ENCODE measurements around the gene KCNF1.

KCNF1 gene, protein sequence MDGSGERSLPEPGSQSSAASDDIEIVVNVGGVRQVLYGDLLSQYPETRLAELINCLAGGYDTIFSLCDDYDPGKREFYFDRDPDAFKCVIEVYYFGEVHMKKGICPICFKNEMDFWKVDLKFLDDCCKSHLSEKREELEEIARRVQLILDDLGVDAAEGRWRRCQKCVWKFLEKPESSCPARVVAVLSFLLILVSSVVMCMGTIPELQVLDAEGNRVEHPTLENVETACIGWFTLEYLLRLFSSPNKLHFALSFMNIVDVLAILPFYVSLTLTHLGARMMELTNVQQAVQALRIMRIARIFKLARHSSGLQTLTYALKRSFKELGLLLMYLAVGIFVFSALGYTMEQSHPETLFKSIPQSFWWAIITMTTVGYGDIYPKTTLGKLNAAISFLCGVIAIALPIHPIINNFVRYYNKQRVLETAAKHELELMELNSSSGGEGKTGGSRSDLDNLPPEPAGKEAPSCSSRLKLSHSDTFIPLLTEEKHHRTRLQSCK

DNA sequence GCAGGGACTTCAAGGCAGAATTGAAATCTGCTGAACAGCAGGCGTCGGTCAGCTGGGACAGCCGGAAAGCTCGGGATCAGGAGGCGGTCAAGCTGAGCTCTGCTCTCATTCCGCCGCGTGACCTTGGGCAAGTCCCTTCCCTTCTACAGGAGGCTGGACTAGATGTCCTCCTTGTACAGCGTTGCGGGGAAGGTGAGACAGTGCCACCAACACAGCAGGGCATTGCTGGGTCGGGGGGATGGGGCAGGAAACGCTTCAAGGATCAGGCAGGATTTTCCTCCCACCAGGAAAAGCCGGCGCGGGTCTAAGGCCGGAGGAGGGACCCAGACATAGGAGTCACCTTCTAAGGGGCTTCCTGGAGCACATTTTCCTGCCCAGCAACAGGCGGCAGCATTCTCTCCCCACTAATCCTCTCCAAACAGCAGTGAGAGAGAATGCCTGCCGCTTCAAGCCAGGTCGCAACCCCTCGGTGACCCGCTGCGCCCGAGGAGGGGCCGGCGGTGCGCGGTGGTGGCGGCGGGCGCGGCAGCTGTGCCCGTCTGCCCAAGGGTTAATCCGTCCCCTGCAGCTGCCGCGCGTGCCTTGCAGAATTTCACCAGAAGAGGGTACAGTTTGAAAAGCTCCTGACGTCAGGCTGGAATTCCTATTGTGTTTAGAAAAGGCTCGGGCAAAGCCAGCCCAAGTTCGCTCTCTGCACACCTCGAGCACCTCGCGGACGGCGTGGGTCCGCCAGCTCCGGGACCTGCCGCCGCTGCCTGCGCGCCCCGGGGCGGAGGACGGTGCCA is at the start of gene KCNF1:
TSS of gene KCNF1 (plus strand) at position 644 of the 785 bp plus-strand sequence. CDS start 493 bp downstream, outside the sequence.
- DNase-seq (ENCODE audit: low spot score): no peak

DNA sequence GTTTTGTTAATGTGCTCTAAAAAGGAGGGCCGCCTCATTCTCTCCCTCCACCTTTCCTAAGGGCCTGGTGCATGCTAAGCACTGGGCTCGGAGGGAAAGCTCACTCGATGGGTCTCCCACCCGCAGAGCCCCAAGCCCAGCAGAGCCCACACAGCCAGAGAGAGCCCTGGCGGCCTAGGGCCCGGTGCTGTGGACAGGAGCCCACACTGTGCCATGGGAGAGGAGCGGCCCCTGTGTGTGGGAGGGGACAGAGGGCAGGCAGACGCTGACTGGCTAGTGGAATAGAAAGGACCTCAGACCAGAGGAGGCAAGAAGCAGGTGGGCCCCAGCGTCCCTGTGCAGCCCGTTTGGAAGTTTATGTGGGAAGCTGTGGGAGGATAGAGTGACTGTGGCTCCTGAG is 49.4 kb upstream of the KCNF1 start:
- DNase-seq (ENCODE audit: low spot score): no peak

DNA sequence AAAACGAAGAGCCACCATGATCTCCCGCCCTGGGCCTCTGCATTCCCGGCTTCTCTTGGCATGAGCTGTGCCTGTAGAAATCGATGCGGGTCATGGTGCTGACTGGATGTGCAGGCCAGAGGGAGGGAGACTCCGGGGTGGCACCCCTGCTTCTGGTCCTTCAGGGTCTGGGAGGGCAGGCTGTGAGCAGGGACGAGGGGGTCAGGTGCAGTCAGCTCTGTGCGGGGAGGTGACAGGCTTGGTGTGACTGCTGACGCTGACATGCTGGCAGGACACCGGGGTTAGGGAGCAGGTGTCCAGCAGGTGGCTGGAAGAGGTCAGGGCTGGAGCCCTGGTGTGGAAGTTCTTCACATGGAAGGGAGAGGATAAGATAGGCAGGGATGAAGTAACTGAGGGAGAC is 48.7 kb upstream of the KCNF1 start:
- no peak for DNase-seq (ENCODE audit: low spot score)

DNA sequence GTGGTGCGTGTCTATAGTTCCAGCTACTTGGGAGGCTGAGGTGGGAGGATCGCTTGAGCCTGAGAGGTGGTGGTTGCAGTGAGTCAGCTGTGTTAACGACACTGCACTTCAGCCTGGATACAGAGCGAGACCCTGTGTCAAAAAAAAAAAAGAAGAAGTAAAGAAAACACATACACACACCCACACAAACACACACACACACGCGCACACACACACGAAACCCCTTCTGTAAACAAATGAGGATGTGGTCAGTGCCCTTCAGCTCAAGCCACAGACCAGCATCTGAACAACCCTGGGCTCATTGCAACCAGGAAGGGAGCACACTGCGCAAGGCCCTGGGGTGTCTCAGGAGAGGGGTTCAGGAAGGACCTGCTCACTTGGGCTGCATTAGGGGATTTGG is 47.9 kb upstream of the KCNF1 start:
- no peak for DNase-seq (ENCODE audit: low spot score)

DNA sequence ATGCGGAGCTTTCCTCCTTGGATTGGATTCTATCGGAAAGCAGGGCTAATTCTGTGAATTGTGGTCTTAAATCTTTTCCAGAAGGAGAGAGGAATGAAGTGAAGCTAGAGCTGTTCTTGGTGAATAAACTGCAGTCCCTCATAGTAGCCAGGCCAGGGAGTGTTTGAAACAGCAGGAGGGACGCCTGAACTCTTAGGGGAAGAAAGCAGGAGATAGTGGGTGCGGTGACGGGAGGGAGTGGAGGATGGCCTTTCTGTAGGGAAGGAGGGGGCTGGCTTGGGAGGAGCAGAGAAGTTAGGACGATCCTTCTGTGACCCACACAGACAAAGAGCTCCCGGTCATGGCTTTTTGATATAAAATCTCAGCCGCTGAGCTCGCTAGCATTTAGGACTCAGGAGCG is 47.5 kb upstream of the KCNF1 start:
- no peak for DNase-seq (ENCODE audit: low spot score)

DNA sequence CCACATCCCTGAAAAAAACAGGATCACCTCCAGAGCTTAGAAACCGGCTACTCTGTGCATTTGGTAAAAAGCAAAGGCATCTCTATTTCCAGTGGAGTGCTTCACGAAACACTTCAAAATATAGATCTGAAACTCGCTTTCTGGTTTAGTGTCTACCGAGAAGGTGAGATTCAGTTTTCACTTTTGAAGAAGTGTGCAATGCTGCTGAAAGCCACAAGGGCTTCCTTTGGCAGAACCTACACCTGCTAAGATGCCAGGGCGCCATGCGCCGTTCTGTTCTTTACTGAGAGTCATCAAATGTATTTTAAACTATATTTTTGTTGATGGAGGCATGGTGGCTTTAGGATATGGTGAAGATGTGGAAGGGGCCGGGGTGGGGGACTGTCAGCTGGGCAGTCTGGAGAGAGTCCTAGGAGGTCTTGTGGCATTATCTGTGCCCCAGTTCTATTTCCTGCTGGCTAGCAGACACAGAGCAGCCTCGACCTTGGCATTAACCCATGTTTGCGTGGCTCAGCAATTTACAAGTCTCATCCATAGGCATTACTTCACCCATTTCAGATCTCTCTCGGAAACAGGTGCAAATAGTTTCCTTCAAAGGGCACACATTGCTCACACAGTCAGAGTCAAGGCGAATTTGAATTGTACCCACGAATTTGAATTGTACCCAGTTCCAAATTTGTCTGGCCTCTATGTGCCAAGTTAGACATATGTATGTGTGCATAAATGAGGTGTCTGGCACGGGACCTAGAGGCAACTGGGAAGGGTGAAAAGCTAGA is 46.7 kb upstream of the KCNF1 start:
- no peak for DNase-seq (ENCODE audit: low spot score)

DNA sequence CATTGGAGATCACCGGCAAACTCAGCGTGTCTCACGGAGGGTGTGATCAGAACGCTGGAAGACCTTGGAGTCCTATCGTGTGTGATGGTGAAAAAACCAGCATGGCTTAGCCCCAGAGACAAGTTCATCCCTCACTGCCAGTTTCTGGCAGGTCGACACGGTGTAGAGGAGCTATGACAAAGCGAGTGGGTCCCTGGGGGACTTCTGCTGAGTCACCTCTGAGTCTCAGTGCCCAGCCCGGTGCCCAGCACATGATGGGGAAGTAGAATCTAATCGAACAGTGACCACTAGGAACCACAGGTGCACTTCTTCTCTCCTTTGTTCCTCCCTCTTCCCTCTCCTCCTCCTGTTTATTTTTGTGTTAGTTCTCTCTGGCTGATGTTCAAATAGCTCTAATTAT is 45.9 kb upstream of the KCNF1 start:
- DNase-seq (ENCODE audit: low spot score): no peak

DNA sequence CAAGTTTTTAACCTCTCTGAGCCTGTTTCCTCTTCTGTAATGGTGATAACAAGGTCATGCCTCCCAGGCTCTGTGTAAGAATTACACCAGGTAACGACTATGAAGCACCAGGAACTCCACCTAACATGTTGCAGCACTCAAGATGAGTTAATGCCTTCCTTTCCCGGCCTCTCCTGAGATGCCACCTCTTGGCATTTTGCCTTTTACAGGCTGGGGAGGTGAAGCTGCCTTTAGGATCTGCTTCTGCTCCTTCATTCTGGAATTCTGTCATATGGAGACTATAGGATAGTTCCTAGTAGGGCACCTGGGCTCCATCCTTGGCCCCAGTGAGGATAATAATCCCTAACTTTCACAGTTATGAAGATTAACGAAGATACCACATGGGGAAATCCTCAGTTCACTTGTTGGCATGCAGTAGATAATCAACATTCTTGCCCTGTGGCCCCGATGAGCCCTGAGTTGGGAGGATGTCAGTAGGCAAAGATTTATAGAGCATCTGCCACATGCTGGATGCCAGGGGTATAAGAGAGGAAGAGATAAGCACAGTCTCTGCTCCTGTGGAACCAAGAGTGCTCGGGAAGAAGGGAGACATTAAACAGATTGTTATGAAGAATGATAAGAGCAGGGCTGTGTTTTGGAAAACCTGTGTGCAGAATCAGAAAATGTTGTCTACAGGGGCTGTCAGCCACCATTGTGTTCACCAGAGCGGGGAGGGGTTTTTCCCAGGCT is 43.9 kb upstream of the KCNF1 start:
- DNase-seq (ENCODE audit: low spot score): no peak

DNA sequence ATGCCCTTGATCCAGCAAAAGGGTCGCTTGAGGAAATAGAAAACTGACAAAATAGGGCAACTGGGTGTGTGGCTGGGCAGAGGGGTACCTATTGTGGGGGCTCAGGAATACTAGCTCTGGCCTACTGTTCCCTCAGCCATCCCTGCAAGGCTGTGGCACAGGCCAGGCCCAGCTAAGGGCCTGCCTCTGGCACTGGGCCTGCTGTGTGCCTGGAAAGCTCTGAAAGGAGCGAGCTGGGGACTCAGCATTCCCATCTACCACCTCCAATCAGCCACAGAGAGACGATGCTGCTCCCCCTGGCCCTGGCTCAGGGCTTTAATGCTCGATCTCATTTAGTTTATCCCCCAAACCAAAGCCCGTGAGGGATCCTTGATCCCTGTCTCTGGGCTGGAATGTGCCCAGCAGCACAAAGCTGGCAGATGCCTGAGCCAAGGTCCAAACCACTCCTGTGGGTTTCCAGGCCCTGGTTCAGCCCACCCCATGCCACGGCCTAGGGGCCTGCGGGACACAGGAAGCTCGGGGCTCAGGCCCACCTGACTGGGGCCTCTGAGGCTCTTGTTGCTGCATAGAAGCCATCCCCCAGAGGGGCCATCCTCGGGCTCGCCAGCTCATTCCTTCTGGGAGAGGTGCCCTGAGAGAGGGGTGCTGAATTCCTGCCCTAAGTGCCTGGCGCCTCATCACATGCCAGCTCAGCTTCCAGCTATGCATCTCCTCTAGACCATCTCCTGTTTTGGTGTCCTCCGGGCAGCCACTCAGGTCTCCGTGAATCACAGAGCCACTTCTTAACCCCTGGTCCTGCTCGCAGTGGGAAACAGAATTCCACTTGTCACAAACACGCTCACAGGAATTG is 43.0 kb upstream of the KCNF1 start:
- no peak for DNase-seq (ENCODE audit: low spot score)

DNA sequence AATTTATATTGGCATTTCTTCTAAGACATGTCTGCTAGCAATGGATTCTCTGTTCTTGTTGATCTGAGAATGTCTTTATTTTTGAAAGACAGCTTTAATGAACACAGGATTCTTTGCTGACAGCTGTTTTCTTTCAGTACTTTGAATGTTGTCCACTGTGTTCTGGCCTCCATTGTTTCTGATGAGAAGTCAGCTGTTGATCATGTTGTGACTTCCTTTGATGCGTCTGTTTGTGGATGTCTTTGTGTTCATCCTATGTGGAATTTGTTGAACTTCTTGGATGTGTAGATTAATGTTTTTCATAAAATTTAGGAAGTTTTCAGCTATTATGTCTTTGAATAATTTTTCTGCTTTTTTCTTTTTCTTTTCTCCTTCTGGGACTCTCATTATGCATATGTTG is 39.8 kb upstream of the KCNF1 start:
- no peak for DNase-seq (ENCODE audit: low spot score)

DNA sequence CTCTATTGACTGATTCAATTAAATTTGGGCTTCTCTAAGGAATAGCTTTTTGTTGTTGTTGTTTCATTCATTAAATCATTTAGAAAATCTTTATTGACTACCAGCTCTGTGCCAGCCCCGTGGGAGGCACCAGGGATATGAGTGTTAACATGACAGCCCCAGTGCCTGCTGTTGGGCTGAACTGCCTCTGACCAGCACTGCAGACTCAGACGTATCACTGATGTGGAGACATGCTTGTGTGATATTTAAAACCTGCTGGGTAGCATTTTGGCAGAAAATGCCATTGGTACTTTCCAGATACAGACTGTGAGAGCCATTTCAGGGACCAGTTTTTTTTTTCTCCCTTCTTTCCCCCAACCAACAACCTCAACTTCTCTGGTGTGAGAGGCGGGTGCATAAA is 38.6 kb upstream of the KCNF1 start:
- DNase-seq (ENCODE audit: low spot score): no peak

DNA sequence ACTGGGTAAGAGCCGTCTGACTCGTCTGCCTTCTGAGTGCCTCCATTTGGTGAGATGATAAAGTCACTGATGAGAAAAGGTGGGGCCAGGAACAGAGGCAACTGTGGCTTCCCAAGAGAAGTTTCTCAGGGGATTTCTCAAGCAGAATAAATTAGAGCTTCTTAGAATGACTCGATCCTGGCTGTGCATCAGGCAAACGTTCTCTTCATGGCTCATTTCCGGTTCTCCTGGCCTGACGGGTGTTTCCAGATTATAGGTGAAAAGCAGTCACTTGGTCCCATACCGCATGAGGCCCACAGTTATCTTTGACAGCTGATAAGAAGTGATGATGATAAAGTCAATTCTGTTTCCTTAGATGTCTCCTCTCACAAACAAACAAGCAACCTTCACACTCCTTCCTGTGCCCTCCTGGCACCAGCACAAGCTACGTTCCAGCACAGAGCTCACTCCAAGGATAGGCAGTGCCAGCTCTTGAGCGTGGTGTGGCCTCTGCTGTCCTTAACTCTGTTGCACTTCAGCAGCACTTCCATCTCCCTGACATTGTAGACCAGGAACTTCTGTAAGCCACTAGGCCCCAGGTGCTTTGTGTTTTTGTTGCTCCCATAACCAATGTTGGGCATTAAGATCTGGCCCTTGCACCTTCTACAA is 37.8 kb upstream of the KCNF1 start:
- DNase-seq (ENCODE audit: low spot score): no peak

DNA sequence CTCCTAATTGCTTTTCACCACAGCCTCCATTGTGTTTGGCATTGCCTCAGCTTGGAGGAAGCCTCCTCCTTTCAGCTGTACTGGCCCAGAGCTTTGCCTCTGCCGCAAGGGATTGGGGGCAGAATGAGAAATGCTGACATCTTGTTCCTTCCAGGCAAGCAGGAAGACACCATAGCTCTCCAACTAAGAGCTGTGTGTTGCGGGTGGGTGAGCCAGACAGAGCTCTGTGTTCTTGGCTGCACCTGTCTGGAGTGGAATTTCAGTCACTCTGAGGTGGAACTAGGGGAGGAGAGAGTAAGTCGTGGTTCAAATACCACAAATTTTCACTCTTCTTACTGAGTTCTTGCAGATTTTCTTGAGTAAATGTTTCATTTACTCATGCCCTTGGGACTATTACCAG is 36.6 kb upstream of the KCNF1 start:
- no peak for DNase-seq (ENCODE audit: low spot score)

DNA sequence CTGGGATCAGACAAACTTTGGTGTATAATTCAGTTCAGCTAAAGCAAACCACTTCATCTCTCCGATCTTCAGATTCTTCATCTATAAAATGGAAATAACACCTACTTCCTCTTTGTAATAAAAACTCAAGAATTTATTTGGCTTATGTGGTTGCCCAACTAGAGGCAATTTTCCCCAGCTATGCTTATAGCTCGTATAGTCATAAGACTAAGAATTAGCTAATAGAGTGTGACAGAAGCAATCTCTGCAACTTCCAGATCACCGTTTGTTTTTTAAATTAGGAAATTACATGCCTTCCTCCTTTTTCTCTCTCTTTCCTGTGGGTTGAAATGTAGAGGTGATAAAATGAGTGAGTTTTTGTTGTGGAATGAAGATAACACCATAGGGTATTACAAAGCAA is 35.3 kb upstream of the KCNF1 start:
- peak; percentile 41 for DNase-seq (ENCODE audit: low spot score)

DNA sequence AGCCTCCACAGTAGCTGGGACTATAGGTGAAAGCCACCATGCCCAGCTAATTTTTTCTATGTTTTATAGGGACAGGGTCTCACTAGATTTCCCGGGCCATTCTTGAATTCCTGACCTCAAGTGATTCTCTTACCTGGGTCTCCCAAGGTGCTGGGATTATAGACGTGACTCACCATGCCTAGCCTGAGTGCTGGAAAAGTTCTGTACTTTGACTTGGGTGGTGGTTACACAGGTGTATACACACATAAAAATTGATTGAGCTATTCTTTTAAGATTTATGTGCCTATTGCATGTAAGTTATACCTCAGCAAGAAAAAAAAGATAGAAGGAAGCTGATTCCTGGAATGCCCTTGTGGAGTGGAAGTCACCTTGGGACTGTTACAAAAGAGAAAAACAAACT is 34.8 kb upstream of the KCNF1 start:
- DNase-seq (ENCODE audit: low spot score): peak; percentile 70

DNA sequence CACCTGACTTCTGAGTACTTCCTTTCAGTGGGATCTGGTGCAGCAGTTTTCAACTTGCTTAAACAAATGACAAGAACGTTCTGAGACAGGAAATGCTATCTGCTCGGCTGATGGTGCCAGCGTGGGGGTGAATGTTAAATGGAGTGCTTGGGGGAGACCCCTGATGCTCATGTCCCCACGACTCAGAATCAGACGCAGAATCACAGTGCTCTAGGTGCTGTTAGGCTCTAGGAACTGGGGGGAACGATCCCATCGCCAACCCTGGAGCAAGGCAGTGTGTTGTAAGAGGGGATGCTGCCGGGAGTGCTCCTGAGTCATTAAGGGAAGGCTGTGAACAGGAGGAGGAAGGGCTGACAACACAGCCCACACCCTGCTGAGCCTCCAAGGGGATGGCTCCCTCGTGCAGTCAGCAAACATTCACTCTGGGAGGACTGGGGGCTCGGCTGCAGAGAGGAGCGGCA is 34.1 kb upstream of the KCNF1 start:
- no peak for DNase-seq (ENCODE audit: low spot score)

DNA sequence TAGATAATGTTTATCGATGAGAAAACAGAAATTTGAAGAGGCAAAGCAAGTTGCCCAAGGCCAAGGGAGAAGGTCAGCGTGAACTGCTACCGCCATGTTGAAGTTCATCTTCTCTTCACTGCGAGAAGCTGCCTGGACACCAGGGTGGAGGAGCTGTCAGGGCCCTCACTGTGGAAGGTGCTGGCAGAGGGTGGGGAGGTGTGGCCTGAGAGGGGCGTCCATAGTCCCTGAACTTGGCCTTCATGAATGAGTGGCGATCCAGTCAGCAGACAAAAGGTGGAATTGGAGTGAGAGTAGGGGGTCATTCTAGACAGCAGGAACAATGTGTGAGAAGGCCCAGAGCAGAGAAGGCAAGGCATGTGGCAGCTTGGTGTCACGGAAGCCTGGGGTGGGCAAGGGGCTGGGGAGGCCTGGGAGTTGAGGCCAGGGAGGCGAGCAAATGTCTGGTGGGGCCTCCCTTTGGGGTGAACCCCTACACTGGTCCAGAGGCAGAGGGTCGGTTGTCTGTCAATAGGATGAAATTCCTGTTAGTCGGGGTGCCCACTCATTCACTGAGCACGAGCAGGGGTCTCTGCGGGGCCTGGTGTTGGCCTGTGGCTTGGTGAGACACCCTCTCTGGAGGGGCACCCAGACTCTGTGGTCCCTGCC is 33.3 kb upstream of the KCNF1 start:
- no peak for DNase-seq (ENCODE audit: low spot score)

DNA sequence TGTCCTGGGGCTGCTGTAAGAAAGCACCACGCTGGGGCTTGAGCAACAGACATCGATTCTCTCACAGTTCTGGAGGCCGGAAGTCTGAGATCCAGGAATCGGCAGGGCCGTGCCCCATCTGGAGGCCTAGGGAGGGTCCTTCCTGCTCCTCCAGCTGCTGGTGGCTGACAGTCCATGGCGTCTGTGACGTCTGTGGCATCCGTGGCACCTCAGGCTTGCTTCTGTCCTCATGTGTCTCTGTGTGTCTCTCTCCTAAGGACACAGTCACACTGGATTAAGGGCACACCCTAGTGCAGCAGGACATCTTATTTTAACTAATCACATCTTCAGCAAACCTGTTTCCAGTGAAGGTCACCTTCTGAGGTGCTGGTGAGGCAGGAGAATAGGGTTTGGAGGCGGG is 32.6 kb upstream of the KCNF1 start:
- DNase-seq (ENCODE audit: low spot score): no peak
